ENCODE results near the gene ZDHHC21. TPM values are rescaled to one million over a fixed set of nuclear protein-coding genes. Genes with fewer than 3 reads are reported as not detected.

The ZDHHC21 gene
- 3.4 TPM for total RNA-seq (2021; ENCODE audit: unreplicated experiment)
- polyA plus RNA-seq (2012; ENCODE audit: insufficient read length), result 1.1 TPM
- Bru-seq, nascent RNA, result percentile 56 among the genes with signal in this experiment
- BruChase-seq, experiment 1, labeled RNA remaining after a 2-hour chase, result percentile 68 among the genes with signal in this experiment
- percentile 63 among the genes with signal in this experiment for BruChase-seq, experiment 2, labeled RNA remaining after a 6-hour chase
- long read RNA-seq, full-length matches to known transcripts, result 9 of 22 reads
- long read RNA-seq, partial matches to known transcripts, result 0 of 22 reads
- long read RNA-seq, other reads (novel, unspliced or antisense), result 13 of 22 reads

- CTCF ChIA-PET, result no interaction called here
- in situ Hi-C loops (cut with HindIII; ENCODE audit: low pct_unique_long_range_greater_than_20kb, low sequenced_read_pairs) (no loop called here), intact Hi-C loops (cut with micrococcal nuclease; ENCODE audit: unreplicated experiment) (no loop called here)
- Histone ChIP-seq H3K27ac (ENCODE audit: low read length) (0 out of 2 replicates have a peak within 1 kb of the TSS, but pooled peaks have one; percentile 29), H3K27me3 (ENCODE audit: control insufficient read depth, insufficient read depth, low read length) (no peaks in the 10 kb centered on the region), H3K4me3 (ENCODE audit: low read depth in 2 of 2, low read length in 2 of 2) (peak within 1 kb of the TSS; percentile 59 to 62), H3K36me3 (ENCODE audit: control insufficient read depth, insufficient read depth, low read length) (no peaks in the 10 kb centered on the region), H3K9me3 (ENCODE audit: control insufficient read depth, insufficient read depth, low read depth, low read length) (no peaks in the 10 kb centered on the region), H3K4me1 (ENCODE audit: control insufficient read depth, insufficient read depth, low read length) (no peaks in the 10 kb centered on the region; the same call in 1 of the 2 replicates)
- BruUV-seq (replicated peaks), result no TSS peak
- no peak for TF ChIP-seq POLR2AphosphoS5 (IDR thresholded peaks at IDR 0.05; ENCODE audit: low read depth, low read length)
- TF ChIP-seq, protein P1, sequence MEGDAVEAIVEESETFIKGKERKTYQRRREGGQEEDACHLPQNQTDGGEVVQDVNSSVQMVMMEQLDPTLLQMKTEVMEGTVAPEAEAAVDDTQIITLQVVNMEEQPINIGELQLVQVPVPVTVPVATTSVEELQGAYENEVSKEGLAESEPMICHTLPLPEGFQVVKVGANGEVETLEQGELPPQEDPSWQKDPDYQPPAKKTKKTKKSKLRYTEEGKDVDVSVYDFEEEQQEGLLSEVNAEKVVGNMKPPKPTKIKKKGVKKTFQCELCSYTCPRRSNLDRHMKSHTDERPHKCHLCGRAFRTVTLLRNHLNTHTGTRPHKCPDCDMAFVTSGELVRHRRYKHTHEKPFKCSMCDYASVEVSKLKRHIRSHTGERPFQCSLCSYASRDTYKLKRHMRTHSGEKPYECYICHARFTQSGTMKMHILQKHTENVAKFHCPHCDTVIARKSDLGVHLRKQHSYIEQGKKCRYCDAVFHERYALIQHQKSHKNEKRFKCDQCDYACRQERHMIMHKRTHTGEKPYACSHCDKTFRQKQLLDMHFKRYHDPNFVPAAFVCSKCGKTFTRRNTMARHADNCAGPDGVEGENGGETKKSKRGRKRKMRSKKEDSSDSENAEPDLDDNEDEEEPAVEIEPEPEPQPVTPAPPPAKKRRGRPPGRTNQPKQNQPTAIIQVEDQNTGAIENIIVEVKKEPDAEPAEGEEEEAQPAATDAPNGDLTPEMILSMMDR (IDR thresholded peaks at IDR 0.05), result no peak
- TF ChIP-seq SIN3A (IDR thresholded peaks at IDR 0.05; ENCODE audit: borderline replicate concordance, insufficient read depth, low read depth, low read length), result no peak
- no peak for TF ChIP-seq REST (IDR thresholded peaks at IDR 0.05; ENCODE audit: insufficient read depth in 1 of 2, low read depth in 2 of 2, low read length in 1 of 2)
- no peak for TF ChIP-seq TCF7L2 (IDR thresholded peaks at IDR 0.05; ENCODE audit: low read depth, low read length)
- POLR2A ChIA-PET, result no interaction called here
- ATAC-seq (peak; percentile 95), DNase-seq (ENCODE audit: low read depth, low spot score) (no peak)
Measured at GRCh38 chr9:14693251-14693861, at the start of gene ZDHHC21. TSS of gene ZDHHC21 (minus strand) at chr9:14693432. CDS start at chr9:14674340, 19,092 bp downstream.

GRCh38 chr9:14741369-14741768 is 48.1 kb upstream of the ZDHHC21 start:
- intact Hi-C loops (cut with micrococcal nuclease; ENCODE audit: unreplicated experiment) (no loop called here), in situ Hi-C loops (cut with HindIII; ENCODE audit: low pct_unique_long_range_greater_than_20kb, low sequenced_read_pairs) (no loop called here)
- DNase-seq (ENCODE audit: low read depth, low spot score) (no peak), ATAC-seq (no peak)
- no peaks in the 10 kb centered on the region for H3K4me1 ChIP-seq (ENCODE audit: control insufficient read depth, insufficient read depth, low read length)
- H3K27ac ChIP-seq (ENCODE audit: low read length), result no peak overlapping the region
- TF ChIP-seq POLR2AphosphoS5 (IDR thresholded peaks at IDR 0.05; ENCODE audit: low read depth, low read length) (no peak), SIN3A (IDR thresholded peaks at IDR 0.05; ENCODE audit: borderline replicate concordance, insufficient read depth, low read depth, low read length) (no peak), TCF7L2 (IDR thresholded peaks at IDR 0.05; ENCODE audit: low read depth, low read length) (no peak), REST (IDR thresholded peaks at IDR 0.05; ENCODE audit: insufficient read depth in 1 of 2, low read depth in 2 of 2, low read length in 1 of 2) (no peak)
- TF ChIP-seq, protein P1 (IDR thresholded peaks at IDR 0.05), result no peak
- no peaks in the 10 kb centered on the region for H3K36me3 ChIP-seq (ENCODE audit: control insufficient read depth, insufficient read depth, low read length)
- POLR2A ChIA-PET, result no interaction called here
- H3K9me3 ChIP-seq (ENCODE audit: control insufficient read depth, insufficient read depth, low read depth, low read length), result no peaks in the 10 kb centered on the region
- no peak overlapping the region for H3K4me3 ChIP-seq (ENCODE audit: low read depth in 2 of 2, low read length in 2 of 2)
- H3K27me3 ChIP-seq (ENCODE audit: control insufficient read depth, insufficient read depth, low read length), result no peaks in the 10 kb centered on the region
- CTCF ChIA-PET, result no interaction called here
- no TSS peak for BruUV-seq (replicated peaks)

All from Panc1 (cell line).